GM19328 (cell line): ENCODE data around the gene YWHAQ.

Experiments
- ATAC-seq: cut with Tn5 transposase; IDR thresholded peaks from one replicate; pipeline ENCODE4 v1.9.1; 2021; ENCODE audit warnings: mild to moderate bottlenecking, moderate library complexity; ENCODE audit not compliant: unreplicated experiment

YWHAQ gene

GRCh38 chr2:9630736-9631552, at the start of gene YWHAQ:
Gene YWHAQ, minus strand, starts transcription at chr2:9630997. Its CDS starts 545 bp downstream, at chr2:9630452.
- ATAC-seq: peak; percentile 93

- no peak for ATAC-seq
Observed at GRCh38 chr2:9680082-9680481, 49.3 kb upstream of the YWHAQ start.

GRCh38 chr2:9679218-9679617, 48.4 kb upstream of the YWHAQ start:
- no peak for ATAC-seq

GRCh38 chr2:9678544-9678943, 47.7 kb upstream of the YWHAQ start:
- no peak for ATAC-seq

- no peak for ATAC-seq
Observed at GRCh38 chr2:9675415-9676351, 44.9 kb upstream of the YWHAQ start.

- ATAC-seq: no peak
Observed at GRCh38 chr2:9674891-9675414, 44.2 kb upstream of the YWHAQ start.

- ATAC-seq: no peak
Observed at GRCh38 chr2:9673914-9674481, 43.2 kb upstream of the YWHAQ start.

- no peak for ATAC-seq
Observed at GRCh38 chr2:9668687-9669345, 38.0 kb upstream of the YWHAQ start.

GRCh38 chr2:9667826-9668225, 37.0 kb upstream of the YWHAQ start:
- ATAC-seq: no peak

GRCh38 chr2:9666306-9666705, 35.5 kb upstream of the YWHAQ start:
- no peak for ATAC-seq

GRCh38 chr2:9665898-9666297, 35.1 kb upstream of the YWHAQ start:
- ATAC-seq: no peak

- ATAC-seq: no peak
Observed at GRCh38 chr2:9664365-9664764, 33.6 kb upstream of the YWHAQ start.

- ATAC-seq: peak; percentile 56
Observed at GRCh38 chr2:9663008-9663879, 32.4 kb upstream of the YWHAQ start.

GRCh38 chr2:9661261-9661660, 30.5 kb upstream of the YWHAQ start:
- no peak for ATAC-seq

GRCh38 chr2:9660781-9661180, 30.0 kb upstream of the YWHAQ start:
- ATAC-seq: no peak

GRCh38 chr2:9660154-9660553, 29.4 kb upstream of the YWHAQ start:
- no peak for ATAC-seq

- ATAC-seq: no peak
Observed at GRCh38 chr2:9658972-9659371, 28.2 kb upstream of the YWHAQ start.

GRCh38 chr2:9657731-9658130, 26.9 kb upstream of the YWHAQ start:
- ATAC-seq: no peak

GRCh38 chr2:9657083-9657482, 26.3 kb upstream of the YWHAQ start:
- ATAC-seq: no peak

GRCh38 chr2:9656270-9656766, 25.5 kb upstream of the YWHAQ start:
- ATAC-seq: peak; percentile 85
